GM12873 (cell line): Measurements from ENCODE around the gene AP3B2.

Experiments used
- TF ChIP-seq, protein P1 (sequence below): IDR thresholded peaks from 2 replicates; pipeline ENCODE4 v1.5.1; 2012; ENCODE audit warnings: low read depth, mild to moderate bottlenecking, moderate library complexity, low read length, control low read depth; ENCODE audit not compliant: insufficient read depth; ENCODE audit errors: missing control alignments

Gene AP3B2

GRCh38 chr15:82670699-82671098 is 39.0 kb downstream of the AP3B2 start:
- TF ChIP-seq, protein P1, sequence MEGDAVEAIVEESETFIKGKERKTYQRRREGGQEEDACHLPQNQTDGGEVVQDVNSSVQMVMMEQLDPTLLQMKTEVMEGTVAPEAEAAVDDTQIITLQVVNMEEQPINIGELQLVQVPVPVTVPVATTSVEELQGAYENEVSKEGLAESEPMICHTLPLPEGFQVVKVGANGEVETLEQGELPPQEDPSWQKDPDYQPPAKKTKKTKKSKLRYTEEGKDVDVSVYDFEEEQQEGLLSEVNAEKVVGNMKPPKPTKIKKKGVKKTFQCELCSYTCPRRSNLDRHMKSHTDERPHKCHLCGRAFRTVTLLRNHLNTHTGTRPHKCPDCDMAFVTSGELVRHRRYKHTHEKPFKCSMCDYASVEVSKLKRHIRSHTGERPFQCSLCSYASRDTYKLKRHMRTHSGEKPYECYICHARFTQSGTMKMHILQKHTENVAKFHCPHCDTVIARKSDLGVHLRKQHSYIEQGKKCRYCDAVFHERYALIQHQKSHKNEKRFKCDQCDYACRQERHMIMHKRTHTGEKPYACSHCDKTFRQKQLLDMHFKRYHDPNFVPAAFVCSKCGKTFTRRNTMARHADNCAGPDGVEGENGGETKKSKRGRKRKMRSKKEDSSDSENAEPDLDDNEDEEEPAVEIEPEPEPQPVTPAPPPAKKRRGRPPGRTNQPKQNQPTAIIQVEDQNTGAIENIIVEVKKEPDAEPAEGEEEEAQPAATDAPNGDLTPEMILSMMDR, result no peak

- TF ChIP-seq, protein P1, result no peak
Measured at GRCh38 chr15:82666606-82667005, 43.1 kb downstream of the AP3B2 start.

GRCh38 chr15:82664021-82664420 is 45.7 kb downstream of the AP3B2 start:
- TF ChIP-seq, protein P1, result no peak

DNA sequence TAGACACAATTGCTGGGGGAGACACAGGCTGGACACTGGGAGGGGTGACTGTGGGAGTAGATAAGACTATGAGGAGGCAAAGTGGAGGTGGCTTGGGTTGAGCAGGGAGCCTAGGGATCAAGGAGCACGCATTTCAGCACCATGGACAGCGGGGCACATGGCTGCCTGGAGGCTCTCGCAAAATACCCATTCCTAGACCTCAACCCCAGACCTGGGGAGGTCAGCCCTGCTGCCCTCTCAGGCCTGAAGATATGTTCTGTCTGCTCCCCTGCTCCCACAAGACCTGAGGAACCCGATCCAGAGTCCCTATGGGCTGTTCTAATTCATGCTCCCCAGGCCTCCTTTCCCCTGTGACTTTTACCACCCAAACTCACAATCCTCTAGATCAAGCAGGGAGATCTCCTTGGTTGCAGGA is 46.5 kb downstream of the AP3B2 start:
- TF ChIP-seq, protein P1, result no peak

- TF ChIP-seq, protein P1, result no peak
Measured at GRCh38 chr15:82662641-82663040, 47.0 kb downstream of the AP3B2 start.

DNA sequence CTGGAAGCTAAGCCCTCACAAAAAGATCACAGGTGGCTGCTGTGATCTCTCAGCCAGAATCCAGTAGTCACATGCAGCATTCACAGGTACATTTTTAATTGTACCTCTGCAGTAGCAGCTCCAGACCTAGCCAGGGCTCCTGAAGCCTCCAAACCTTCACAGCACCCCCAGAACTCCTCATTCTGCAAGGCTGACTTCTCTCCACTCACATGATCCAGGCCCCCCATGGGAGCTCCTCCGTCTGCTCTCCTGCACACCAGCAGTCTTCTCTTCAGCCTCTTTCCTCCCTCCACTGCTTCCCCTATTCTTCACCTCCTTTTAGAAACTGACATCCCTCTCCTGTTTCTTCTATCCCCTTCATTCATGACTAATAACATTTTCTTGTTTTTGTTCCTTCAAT is 49.3 kb downstream of the AP3B2 start:
- TF ChIP-seq, protein P1, result no peak

GRCh38 chr15:82656641-82657266 is 52.9 kb downstream of the AP3B2 start:
- TF ChIP-seq, protein P1, result no peak
